A673 (cell line): Measurements from ENCODE around the gene AQP6.

ENCODE experiments used
- CTCF ChIP-seq: fragments of 300-800, 200-600 bp; sonication (generic); conservative IDR thresholded peaks from 2 replicates; pipeline ENCODE4 v1.5.1; 2017; ENCODE audit warnings: low read depth, mild to moderate bottlenecking, antibody characterized with exemption, low read length, moderate library complexity, mixed read lengths
- EZH2 ChIP-seq: fragments of 200-600 bp; sonication (generic); IDR thresholded peaks from 2 replicates; pipeline ENCODE4 v1.6.1; 2017; ENCODE audit warnings: borderline replicate concordance, low read depth, mild to moderate bottlenecking, mixed read lengths, antibody characterized with exemption, low read length; ENCODE audit not compliant: poor library complexity, severe bottlenecking

GRCh38 chr12:49925433-49926204 is 47.1 kb upstream of the AQP6 start:
- TF ChIP-seq CTCF (no peak), EZH2 (no peak)
